Omental fat pad (tissue), 4 donors: ENCODE data around the gene RASD2. TPM values are rescaled to one million over a fixed set of nuclear protein-coding genes. Genes with fewer than 3 reads are reported as not detected.

Source experiments
- ATAC-seq: fragments of 150-250 bp; one replicate; pipeline ENCODE4 v1.9.1; 2016; ENCODE audit warnings: mild to moderate bottlenecking, moderate library complexity; ENCODE audit not compliant: low FRiP score
- DNase-seq: peaks from one replicate; pipeline ENCODE4 v3.0.0-alpha.2; 2019; ENCODE audit warnings: low spot score
- total RNA-seq, 4 donors: library from RNA; depleted of rRNA; stranded (reverse); fragments of >200 nt; gene quantifications; one replicate each; pipeline ENCODE4 v1.1.0, GENCODE V29; 2016
- TF ChIP-seq, protein P1 (sequence below), 3 donors: fragments of 450-650 bp; IDR thresholded peaks; one replicate each; pipeline ENCODE4 v1.5.1; 2016 to 2017; ENCODE audit warnings: antibody characterized with exemption in 3 of 3, mild to moderate bottlenecking in 3 of 3, moderate library complexity in 2 of 3

The RASD2 gene
- total RNA-seq, 4 donors from 2014 or later, result 0.19 to 2.8 (median 0.57) TPM

DNA sequence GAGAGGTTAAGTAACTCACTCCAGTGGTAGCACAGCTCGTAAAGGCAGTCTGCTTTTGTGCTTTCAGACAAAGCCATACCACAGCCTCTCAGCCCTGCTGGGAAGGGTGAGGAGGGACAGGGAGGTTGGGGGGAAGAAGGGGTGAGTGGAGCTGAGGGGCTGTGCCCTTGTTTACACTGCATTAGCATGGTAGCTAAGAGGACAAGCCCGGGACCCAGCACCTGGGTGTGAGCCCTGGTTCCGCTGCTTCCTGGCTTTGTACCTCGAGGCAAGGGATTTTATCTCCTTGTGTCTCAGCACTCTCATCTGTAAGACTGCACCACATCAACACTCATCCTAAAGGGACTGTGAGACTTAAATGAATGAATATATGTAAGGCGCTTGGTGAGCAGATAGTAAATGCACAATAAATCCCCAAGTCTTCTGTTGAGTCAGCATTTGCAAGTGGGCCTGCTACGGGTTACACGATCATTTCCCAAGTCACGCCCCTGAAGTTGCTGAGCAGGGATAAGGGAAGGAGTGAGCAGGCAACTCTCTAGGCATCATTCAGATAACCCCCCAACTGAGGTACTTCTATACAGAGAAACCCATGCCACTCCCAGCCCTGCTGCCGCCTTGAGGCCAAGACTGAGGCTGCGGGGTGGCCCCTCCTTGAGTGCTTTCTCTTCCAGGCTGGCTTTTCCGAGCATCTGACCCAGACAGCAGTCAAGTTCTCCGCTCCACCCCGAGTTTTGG lies 7.5 kb downstream of the RASD2 start:
- no peak for DNase-seq
- ATAC-seq, result no peak
- TF ChIP-seq, protein P1, sequence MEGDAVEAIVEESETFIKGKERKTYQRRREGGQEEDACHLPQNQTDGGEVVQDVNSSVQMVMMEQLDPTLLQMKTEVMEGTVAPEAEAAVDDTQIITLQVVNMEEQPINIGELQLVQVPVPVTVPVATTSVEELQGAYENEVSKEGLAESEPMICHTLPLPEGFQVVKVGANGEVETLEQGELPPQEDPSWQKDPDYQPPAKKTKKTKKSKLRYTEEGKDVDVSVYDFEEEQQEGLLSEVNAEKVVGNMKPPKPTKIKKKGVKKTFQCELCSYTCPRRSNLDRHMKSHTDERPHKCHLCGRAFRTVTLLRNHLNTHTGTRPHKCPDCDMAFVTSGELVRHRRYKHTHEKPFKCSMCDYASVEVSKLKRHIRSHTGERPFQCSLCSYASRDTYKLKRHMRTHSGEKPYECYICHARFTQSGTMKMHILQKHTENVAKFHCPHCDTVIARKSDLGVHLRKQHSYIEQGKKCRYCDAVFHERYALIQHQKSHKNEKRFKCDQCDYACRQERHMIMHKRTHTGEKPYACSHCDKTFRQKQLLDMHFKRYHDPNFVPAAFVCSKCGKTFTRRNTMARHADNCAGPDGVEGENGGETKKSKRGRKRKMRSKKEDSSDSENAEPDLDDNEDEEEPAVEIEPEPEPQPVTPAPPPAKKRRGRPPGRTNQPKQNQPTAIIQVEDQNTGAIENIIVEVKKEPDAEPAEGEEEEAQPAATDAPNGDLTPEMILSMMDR (IDR thresholded peaks at IDR 0.05), result no peak

DNA sequence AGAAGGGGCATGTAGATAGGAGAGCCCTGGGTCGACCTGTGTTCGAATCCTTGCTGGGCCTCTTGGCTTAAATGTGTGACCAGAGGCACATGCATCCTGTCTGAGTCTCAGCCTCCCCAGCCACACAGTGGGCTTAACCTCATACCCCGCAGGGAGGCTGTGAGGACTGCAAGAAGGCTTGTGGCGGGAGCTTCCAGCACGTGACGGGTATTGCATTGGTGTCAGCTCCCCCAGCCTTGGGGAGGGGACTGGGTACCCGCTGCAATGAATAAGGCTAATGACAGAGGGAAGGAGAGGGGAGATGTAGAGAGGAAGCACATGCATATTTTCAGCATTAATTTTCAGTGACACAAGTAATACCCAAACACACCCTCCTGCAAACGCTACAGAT lies 8.1 kb downstream of the RASD2 start:
- DNase-seq (no peak), ATAC-seq (no peak)
- TF ChIP-seq, protein P1 (IDR thresholded peaks at IDR 0.05), result no peak

DNA sequence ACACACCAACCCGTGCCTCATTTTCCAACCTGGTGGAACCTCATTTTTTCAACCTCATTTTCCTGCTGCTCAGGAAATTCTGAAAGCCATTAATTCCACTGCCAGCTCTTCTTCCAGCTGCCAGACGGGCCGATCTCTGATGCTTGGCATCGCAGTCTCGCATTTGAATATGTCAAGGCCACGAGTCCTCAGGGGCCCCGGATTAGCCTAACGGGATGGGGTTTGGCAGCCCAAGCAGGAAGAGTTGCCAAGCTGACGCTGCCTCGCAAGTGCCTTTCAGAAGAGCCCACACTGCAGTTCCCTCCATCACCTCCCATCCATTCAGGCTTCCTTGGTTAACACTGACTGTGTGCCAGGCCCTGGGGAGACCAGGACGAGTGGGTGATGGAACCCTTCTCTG lies 8.7 kb downstream of the RASD2 start:
- no peak for ATAC-seq
- TF ChIP-seq, protein P1 (IDR thresholded peaks at IDR 0.05), result no peak
- DNase-seq, result no peak

DNA sequence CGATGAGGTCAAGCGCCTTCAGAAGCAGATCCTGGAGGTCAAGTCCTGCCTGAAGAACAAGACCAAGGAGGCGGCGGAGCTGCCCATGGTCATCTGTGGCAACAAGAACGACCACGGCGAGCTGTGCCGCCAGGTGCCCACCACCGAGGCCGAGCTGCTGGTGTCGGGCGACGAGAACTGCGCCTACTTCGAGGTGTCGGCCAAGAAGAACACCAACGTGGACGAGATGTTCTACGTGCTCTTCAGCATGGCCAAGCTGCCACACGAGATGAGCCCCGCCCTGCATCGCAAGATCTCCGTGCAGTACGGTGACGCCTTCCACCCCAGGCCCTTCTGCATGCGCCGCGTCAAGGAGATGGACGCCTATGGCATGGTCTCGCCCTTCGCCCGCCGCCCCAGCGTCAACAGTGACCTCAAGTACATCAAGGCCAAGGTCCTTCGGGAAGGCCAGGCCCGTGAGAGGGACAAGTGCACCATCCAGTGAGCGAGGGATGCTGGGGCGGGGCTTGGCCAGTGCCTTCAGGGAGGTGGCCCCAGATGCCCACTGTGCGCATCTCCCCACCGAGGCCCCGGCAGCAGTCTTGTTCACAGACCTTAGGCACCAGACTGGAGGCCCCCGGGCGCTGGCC lies 11.0 kb downstream of the RASD2 start:
- DNase-seq (no peak), ATAC-seq (no peak)
- TF ChIP-seq, protein P1 (IDR thresholded peaks at IDR 0.05), result no peak

DNA sequence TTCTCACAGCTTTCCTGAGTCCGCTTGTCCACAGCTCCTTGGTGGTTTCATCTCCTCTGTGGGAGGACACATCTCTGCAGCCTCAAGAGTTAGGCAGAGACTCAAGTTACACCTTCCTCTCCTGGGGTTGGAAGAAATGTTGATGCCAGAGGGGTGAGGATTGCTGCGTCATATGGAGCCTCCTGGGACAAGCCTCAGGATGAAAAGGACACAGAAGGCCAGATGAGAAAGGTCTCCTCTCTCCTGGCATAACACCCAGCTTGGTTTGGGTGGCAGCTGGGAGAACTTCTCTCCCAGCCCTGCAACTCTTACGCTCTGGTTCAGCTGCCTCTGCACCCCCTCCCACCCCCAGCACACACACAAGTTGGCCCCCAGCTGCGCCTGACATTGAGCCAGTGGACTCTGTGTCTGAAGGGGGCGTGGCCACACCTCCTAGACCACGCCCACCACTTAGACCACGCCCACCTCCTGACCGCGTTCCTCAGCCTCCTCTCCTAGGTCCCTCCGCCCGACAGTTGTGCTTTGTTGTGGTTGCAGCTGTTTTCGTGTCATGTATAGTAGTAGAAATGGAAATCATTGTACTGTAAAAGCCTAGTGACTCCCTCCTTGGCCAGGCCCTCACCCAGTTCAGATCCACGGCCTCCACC lies 11.7 kb downstream of the RASD2 start:
- TF ChIP-seq, protein P1 (IDR thresholded peaks at IDR 0.05), result no peak
- DNase-seq (no peak), ATAC-seq (no peak)

DNA sequence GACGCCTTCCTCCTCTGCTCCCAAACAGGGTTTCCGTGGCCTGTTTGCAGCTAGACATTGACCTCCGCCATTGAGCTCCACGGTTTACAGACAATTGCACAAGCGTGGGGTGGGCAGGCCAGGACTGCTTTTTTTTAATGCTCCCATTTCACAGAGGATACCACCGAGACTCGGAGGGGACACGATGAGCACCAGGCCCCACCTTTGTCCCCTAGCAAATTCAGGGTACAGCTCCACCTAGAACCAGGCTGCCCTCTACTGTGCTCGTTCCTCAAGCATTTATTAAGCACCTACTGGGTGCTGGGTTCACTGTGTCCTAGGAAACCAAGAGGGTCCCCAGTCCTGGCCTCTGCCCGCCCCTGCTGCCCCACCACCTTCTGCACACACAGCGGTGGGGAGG lies 12.2 kb downstream of the RASD2 start:
- DNase-seq, result no peak
- TF ChIP-seq, protein P1 (IDR thresholded peaks at IDR 0.05), result no peak
- no peak for ATAC-seq
